Kidney epithelial cell (primary cell): ENCODE measurements around the gene ANTXR2. TPM values are rescaled to one million over a fixed set of nuclear protein-coding genes. Genes with fewer than 3 reads are reported as not detected.
"Not testable (repeated sequence)": the region's sequence is repeated elsewhere in the genome, so short reads cannot be mapped to it uniquely, and the experiment has no call there.

Experiments used
- DNase-seq: peaks from one replicate; pipeline ENCODE4 v3.0.0-alpha.2; 2010; ENCODE audit warnings: low read depth
- H3K27me3 ChIP-seq: 2 replicates; pipeline ENCODE4 v1.6.0; 2011; ENCODE audit warnings: low read length; ENCODE audit not compliant: control insufficient read depth, insufficient read depth
- H3K36me3 ChIP-seq: 2 replicates; pipeline ENCODE4 v1.5.1; 2011; ENCODE audit warnings: low read length; ENCODE audit not compliant: control insufficient read depth, insufficient read depth
- H3K4me3 ChIP-seq: 2 replicates; pipeline ENCODE4 v1.5.1; 2011; ENCODE audit warnings: low read depth, mild to moderate bottlenecking, control low read depth, low read length
- total RNA-seq: library from RNA; depleted of rRNA; stranded (reverse); fragments of >200 nt; gene quantifications from 2 replicates; pipeline ENCODE4 v1.2.3, GENCODE V29; 2015
- TF ChIP-seq, protein P1 (sequence below): IDR thresholded peaks from 2 replicates; pipeline ENCODE4 v1.5.1; 2011; ENCODE audit warnings: mild to moderate bottlenecking, moderate library complexity, low read length, control low read depth, inconsistent platforms; ENCODE audit not compliant: insufficient read depth, poor library complexity, severe bottlenecking

ANTXR2 gene
- total RNA-seq, result 32.2 and 32.7 TPM in 2 replicates

DNA sequence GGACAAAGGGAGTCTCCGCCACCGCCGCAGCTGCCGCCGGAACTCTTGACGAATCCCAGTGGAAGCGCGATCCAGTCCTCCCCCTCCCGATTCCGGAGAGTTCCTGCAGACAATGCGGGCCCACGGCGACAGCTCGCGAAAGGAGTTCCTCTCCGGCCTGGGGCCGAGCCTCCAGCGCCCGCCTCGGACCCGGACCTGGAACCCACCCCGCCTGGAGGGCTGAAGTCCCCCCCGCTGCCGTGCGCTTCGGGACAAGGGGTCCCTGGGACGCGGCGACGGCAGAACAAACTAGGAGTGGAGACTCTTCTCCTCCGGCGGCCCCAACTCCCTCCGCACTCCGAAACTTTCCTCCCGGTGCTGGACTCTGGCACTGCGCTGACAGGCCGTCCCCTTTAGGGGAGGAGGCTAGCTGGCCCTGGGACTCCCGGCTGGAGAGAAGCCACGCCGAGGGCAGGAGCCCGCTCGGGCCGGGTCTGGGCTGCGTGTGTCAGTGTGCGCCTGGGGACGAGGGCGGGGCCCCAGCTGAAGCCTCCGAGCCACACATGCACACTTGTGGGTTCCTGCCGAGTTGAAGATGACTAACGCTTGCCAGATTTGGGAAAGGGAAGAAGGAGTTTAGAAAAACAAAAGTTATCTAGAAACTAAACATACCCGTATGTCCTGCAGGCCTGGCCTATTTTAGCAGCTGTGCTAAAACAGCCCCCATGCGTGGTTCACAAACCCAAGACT, at the start of gene ANTXR2:
Gene ANTXR2 (minus strand): TSS at position 486 of the 729 bp plus-strand sequence. CDS start 669 bp downstream, outside the sequence.
- Histone ChIP-seq H3K27me3 (no peaks in the 10 kb centered on the region), H3K4me3 (peak within 1 kb of the TSS; percentile 98), H3K36me3 (no peaks in the 10 kb centered on the region)
- TF ChIP-seq, protein P1, sequence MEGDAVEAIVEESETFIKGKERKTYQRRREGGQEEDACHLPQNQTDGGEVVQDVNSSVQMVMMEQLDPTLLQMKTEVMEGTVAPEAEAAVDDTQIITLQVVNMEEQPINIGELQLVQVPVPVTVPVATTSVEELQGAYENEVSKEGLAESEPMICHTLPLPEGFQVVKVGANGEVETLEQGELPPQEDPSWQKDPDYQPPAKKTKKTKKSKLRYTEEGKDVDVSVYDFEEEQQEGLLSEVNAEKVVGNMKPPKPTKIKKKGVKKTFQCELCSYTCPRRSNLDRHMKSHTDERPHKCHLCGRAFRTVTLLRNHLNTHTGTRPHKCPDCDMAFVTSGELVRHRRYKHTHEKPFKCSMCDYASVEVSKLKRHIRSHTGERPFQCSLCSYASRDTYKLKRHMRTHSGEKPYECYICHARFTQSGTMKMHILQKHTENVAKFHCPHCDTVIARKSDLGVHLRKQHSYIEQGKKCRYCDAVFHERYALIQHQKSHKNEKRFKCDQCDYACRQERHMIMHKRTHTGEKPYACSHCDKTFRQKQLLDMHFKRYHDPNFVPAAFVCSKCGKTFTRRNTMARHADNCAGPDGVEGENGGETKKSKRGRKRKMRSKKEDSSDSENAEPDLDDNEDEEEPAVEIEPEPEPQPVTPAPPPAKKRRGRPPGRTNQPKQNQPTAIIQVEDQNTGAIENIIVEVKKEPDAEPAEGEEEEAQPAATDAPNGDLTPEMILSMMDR, result no peak
- peak; percentile 60 for DNase-seq

DNA sequence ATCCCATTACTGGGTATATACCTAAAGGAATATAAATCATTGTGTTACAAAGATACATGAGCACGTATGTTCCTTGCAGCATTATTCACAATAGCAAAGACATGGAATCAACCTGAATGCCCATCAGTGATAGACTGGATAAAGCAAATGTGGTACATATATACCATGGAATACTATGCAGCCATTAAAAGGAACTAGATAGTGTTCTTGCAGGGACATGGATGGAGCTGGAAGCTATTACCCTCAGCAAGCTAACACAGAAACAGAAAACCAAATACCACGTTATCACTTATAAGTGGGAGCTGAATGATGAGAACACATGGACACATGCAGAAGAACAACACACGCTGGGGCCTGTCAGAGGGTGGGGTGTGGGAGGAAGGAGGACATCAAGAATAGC, 48.8 kb upstream of the ANTXR2 start:
- not testable (repeated sequence) for DNase-seq, H3K36me3 ChIP-seq, H3K4me3 ChIP-seq, H3K27me3 ChIP-seq

DNA sequence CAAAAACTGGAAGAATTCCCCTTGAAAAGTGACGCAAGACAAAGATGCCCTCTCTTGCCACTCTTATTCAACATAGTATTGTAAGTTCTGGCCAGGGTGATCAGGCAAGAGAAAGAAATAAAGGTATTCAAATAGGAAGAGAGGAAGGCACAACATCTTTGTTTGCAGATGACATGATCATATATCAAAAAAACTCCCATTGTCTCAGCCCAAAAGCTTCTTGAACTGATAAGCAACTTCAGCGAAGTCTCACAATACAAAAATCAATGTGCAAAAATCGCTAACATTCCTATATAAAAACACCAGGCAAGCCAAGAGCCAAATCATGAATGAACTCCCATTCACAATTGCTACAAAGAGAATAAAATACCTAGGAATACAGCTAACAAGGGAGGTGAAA, 46.6 kb upstream of the ANTXR2 start:
- H3K36me3 ChIP-seq, DNase-seq, H3K27me3 ChIP-seq, H3K4me3 ChIP-seq: not testable (repeated sequence)

DNA sequence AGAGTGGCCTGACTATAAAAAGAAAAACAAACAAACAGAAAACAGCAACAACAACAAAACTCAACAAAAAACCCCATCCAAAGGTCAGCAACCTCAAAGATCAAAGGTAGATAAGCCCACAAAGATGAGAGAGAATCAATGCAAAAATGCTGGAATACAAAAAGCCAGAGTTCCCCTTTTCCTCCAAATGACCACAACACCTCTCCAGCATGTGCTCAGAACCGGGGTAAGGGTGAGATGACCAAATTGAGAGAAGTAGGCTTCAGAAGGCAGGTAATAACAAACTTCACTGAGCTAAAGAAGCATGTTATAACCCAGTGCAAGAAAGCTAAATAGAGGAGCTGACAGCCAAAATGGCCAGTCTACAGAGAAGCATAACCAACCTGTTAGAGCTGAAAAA, 43.5 kb upstream of the ANTXR2 start:
- no peaks in the 10 kb centered on the region for H3K36me3 ChIP-seq
- H3K27me3 ChIP-seq, result no peaks in the 10 kb centered on the region
- TF ChIP-seq, protein P1, result no peak
- no peak overlapping the region for H3K4me3 ChIP-seq
- no peak for DNase-seq

DNA sequence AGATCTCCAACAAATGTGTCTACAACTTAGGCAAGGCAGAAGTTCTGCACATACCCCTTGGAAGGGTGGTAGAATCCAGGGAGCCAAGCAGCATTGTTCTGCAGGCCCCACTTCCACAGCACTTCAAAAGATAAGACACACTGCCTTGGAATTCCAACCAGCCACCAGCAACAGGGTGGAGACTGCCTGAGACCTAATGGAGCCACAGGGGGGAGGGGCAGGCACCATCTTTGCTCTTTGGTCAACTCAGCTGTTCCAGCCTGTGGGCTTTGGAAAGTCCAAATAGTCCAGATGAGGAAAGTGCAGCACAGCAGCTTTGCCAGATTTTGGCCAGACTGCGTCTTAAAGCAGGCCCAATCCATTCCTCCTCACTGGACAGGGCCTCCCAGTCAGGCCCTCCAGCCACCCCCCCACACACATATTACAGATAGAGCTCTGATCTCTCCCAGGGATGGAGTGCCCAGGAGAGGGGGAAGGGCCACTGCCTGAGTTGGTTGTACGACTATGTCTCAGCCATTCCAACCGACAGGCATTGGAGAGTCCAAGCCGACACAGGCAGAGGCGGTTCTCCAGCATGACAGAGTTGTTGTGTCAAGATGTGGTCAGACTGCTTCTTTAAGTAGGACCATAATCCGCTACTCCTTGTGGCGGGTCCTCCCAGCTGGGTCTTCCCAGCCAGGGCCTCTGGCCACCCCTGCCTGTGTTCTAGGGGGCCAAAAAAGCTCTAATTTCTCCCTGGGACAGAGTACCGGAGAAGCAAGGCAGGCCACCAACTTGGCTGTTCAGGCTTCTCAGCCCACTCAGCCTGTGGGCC, 42.5 kb upstream of the ANTXR2 start:
- Histone ChIP-seq H3K27me3 (no peaks in the 10 kb centered on the region), H3K36me3 (no peaks in the 10 kb centered on the region), H3K4me3 (no peak overlapping the region)
- TF ChIP-seq, protein P1, result no peak
- DNase-seq, result no peak

DNA sequence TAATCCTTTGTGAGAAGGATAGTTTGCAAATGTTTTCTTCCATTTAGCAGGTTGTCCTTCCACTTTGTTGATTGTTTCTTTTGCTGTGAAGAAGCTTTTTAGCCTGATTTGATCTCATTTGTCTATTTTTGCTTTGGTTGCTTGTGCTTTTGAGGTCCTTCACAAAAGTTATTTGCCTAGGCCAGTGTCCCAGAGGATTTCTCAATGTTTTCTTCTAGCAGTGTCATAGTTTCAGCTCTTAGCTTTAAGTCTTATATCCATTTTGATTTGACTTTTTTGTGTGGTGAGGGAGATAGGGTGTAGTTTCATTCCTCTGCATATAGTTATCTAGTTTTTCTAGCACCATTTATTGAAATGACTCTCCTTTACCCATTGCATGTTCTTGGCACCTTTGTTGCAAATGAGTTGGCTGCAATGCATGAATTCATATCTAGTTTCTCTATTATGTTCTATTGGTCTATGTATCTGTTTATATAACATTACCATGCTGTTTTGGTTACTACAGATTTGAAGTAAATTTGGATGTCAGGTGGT, 41.8 kb upstream of the ANTXR2 start:
- Histone ChIP-seq H3K4me3 (no peak overlapping the region), H3K36me3 (no peaks in the 10 kb centered on the region), H3K27me3 (no peaks in the 10 kb centered on the region)
- TF ChIP-seq, protein P1, result no peak
- no peak for DNase-seq
